Stimulated activated effector memory CD8-positive, alpha-beta T cell treated with anti-CD3 and anti-CD28 coated beads, Interleukin-12 subunit alpha, Interleukin-12 subunit beta, amount 100 ng/mL, for 72 hours (primary cell): ENCODE results near the gene PRKN.

Source experiments
- ATAC-seq: fragments of 150-1000 bp; cut with Tn5 transposase; 2 replicates; pipeline ENCODE4 v1.10.0; 2021
- DNase-seq, 2 donors: peaks; one replicate each; pipeline ENCODE4 v3.0.0; 2021 to 2022; ENCODE audit warnings: low spot score in 2 of 2
- H3K27ac Mint-ChIP-seq: one replicate; pipeline ENCODE4 v1.8.0; 2022; ENCODE audit warnings: mild to moderate bottlenecking, mixed read lengths
- H3K36me3 Mint-ChIP-seq: one replicate; pipeline ENCODE4 v1.8.0; 2022; ENCODE audit warnings: mild to moderate bottlenecking, mixed read lengths
- H3K4me1 Mint-ChIP-seq: one replicate; pipeline ENCODE4 v1.8.0; 2022; ENCODE audit warnings: mixed read lengths
- H3K4me3 Mint-ChIP-seq: one replicate; pipeline ENCODE4 v1.8.0; 2022; ENCODE audit warnings: mild to moderate bottlenecking, mixed read lengths
- H3K9me3 Mint-ChIP-seq: one replicate; pipeline ENCODE4 v1.8.0; 2022; ENCODE audit warnings: mixed read lengths

PRKN gene

GRCh38 chr6:161373905-161374451 is 1353.6 kb downstream of the PRKN start:
- H3K36me3 Mint-ChIP-seq = no peaks in the 10 kb centered on the region

DNA sequence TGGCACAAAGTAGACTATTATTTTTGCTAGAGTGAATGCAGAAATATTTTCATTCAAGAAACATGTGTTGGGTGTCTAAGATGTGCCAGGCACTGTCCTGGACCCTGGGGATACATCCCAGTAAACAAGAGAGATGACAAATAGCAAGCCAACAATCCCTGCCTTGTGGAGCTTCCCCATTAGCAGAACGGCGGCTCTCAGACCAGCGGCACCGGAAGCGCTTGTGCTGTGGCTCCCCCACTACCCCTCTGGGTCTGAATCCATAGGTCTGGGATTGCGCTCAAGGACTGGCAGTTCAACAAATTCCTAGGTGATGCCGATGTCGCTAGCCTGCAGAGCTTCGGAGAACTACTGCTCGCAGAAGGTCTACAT is 1355.2 kb downstream of the PRKN start:
- H3K36me3 Mint-ChIP-seq = no peaks in the 10 kb centered on the region
- no peak overlapping the region for H3K27ac Mint-ChIP-seq
- H3K9me3 Mint-ChIP-seq = no peaks in the 10 kb centered on the region
- DNase-seq (no peak), ATAC-seq (no peak)
- no peak overlapping the region for H3K4me3 Mint-ChIP-seq
- H3K4me1 Mint-ChIP-seq = no peaks in the 10 kb centered on the region

More at GRCh38 chr6:161373905-161374451, 1353.6 kb downstream of the PRKN start:
- H3K9me3 Mint-ChIP-seq = no peaks in the 10 kb centered on the region
- peak; percentile 57 to 83 for DNase-seq
- ATAC-seq = peak; percentile 42
- H3K27ac Mint-ChIP-seq = no peak overlapping the region
- no peaks in the 10 kb centered on the region for H3K4me1 Mint-ChIP-seq
- no peak overlapping the region for H3K4me3 Mint-ChIP-seq

DNA sequence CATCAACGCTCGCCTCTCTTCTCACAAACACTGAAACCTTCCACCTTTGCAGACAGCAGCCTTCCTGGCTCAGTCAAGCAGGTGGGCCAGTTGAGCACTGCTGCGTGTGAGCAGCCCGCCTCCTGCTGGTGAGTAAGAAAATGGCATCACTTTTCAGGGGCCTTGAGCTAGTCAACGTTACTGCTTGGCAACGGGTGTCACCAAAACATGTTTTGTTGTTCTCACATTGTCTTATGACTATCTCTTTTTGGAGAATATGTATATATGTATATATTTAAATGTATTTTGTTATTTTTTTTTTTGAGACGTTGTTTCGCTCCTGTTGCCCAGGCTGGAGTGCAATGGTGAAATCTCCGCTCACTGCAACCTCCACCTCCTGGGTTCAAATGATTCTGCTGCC is 1356.7 kb downstream of the PRKN start:
- no peaks in the 10 kb centered on the region for H3K36me3 Mint-ChIP-seq
- H3K27ac Mint-ChIP-seq = no peak overlapping the region
- peak; percentile 84 for ATAC-seq
- peak; percentile 56 to 78 for DNase-seq
- H3K4me3 Mint-ChIP-seq = no peak overlapping the region
- no peaks in the 10 kb centered on the region for H3K4me1 Mint-ChIP-seq
- H3K9me3 Mint-ChIP-seq = no peaks in the 10 kb centered on the region

- ATAC-seq = no peak
- no peak for DNase-seq
- Mint-ChIP-seq H3K36me3 (no peaks in the 10 kb centered on the region), H3K4me3 (no peak overlapping the region), H3K4me1 (no peaks in the 10 kb centered on the region), H3K27ac (no peak overlapping the region), H3K9me3 (no peaks in the 10 kb centered on the region)
Observed at GRCh38 chr6:161369339-161369738, 1358.2 kb downstream of the PRKN start.

- Mint-ChIP-seq H3K4me1 (no peaks in the 10 kb centered on the region), H3K27ac (no peak overlapping the region), H3K4me3 (no peak overlapping the region), H3K9me3 (peaks cover under 1% of the 10 kb centered on the region), H3K36me3 (no peaks in the 10 kb centered on the region)
- DNase-seq (no peak), ATAC-seq (no peak)
Observed at GRCh38 chr6:161368514-161368913, 1359.1 kb downstream of the PRKN start.

- Mint-ChIP-seq H3K4me3 (no peak overlapping the region), H3K9me3 (peaks cover 5% of the 10 kb centered on the region), H3K36me3 (no peaks in the 10 kb centered on the region), H3K27ac (no peak overlapping the region), H3K4me1 (no peaks in the 10 kb centered on the region)
- no peak for ATAC-seq
- no peak for DNase-seq
Observed at GRCh38 chr6:161367472-161367871, 1360.1 kb downstream of the PRKN start.

DNA sequence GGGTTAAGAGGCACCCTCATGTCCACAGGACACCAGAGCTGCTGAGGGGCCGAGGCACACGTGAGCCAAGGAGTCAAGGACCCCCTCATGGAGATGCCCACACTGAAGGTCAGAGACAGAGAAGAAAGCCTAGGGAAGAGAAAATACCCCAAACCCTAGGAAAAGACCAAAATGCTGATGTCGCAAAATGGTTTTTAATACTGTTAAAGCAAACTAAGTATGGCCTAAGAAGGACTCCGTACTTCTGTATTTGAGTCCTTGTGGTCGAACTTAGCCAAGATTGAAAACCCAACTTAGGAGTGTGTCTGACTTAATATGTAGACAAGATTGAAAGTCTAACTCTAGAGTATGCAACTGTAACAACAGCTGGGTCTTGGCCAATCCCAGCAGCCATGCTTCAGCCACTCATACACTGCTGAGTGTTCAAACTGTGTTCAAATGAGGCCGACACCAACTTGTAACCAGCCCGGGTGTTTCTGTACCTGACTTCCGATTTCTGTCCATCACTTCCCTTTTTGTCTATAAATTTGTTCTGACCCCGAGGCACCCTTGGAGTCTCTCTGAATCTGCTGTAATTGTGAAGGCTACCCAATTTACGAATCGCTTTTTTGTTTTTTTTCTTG is 1361.2 kb downstream of the PRKN start:
- no peak for DNase-seq
- Mint-ChIP-seq H3K36me3 (no peaks in the 10 kb centered on the region), H3K4me1 (no peaks in the 10 kb centered on the region), H3K4me3 (no peak overlapping the region), H3K27ac (no peak overlapping the region), H3K9me3 (peaks cover 5% of the 10 kb centered on the region)
- no peak for ATAC-seq

DNA sequence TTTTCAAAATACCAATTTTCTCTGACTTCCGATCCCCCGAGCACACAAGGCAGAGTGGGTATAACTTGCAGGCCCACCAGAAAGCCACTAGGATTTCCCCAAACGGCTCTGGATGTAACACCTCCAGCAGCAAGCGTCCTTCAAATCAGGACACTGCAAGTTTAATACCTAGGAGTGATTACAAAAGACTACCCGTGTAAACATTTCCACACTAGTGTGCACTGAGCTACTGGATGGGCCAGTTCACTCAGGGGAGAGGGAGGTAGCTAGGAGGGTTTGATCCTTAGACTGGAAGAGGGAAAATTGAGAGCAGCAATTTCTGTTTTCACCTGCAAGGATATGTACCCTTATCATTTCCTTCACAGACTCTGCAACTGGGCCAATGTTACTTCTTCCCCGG is 1361.9 kb downstream of the PRKN start:
- Mint-ChIP-seq H3K4me1 (no peaks in the 10 kb centered on the region), H3K4me3 (no peak overlapping the region), H3K27ac (no peak overlapping the region), H3K36me3 (no peaks in the 10 kb centered on the region), H3K9me3 (peaks cover 5% of the 10 kb centered on the region)
- ATAC-seq (no peak), DNase-seq (no peak)

DNA sequence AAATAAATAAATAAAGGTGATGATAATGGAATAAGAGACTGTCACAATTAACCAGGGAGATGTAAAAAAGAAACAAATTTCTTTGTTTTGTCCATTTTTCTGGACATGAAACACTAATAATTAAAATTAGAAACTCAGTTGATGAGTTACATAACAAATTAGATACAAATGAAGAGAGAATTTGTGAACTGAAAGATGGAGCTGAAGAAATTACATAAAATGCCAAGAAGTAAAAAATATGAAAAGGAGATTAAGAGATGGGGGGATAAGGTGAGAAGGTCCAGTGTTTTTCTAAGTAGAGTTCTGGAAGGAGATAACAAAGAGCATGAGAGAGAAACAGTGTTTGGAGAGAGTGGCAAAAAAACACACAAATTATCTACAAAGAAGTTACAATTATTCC is 1364.3 kb downstream of the PRKN start:
- Mint-ChIP-seq H3K4me3 (no peak overlapping the region), H3K36me3 (no peaks in the 10 kb centered on the region), H3K4me1 (no peaks in the 10 kb centered on the region), H3K9me3 (peaks cover 5% of the 10 kb centered on the region), H3K27ac (no peak overlapping the region)
- DNase-seq (no peak), ATAC-seq (no peak)

DNA sequence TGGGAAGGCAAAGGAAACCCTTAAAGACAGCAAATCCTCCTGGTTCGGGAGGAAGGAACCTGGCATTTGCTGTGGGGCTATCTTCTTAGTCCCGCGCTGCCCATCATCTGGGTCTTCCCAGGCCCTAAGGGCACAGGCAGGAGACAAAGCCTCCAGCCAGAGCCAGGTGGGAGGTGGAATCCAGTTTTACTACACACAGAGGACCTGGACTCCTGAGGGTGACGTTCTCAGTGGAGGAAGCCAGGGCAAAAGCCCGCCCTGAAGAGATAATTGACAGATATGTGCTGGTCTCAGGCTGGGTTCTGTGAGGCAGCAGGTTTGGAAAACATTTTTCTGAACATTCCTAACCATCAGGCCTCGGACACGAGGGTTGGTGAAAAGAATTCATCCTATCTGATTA is 1365.3 kb downstream of the PRKN start:
- Mint-ChIP-seq H3K4me1 (peaks cover 2% of the 10 kb centered on the region), H3K4me3 (no peak overlapping the region), H3K27ac (no peak overlapping the region), H3K9me3 (peaks cover 5% of the 10 kb centered on the region), H3K36me3 (no peaks in the 10 kb centered on the region)
- no peak for ATAC-seq
- DNase-seq = no peak

- Mint-ChIP-seq H3K9me3 (peaks cover 5% of the 10 kb centered on the region), H3K4me1 (peaks cover 9% of the 10 kb centered on the region), H3K36me3 (no peaks in the 10 kb centered on the region), H3K4me3 (no peak overlapping the region), H3K27ac (no peak overlapping the region)
- DNase-seq (no peak), ATAC-seq (no peak)
Observed at GRCh38 chr6:161361529-161361928, 1366.0 kb downstream of the PRKN start.

DNA sequence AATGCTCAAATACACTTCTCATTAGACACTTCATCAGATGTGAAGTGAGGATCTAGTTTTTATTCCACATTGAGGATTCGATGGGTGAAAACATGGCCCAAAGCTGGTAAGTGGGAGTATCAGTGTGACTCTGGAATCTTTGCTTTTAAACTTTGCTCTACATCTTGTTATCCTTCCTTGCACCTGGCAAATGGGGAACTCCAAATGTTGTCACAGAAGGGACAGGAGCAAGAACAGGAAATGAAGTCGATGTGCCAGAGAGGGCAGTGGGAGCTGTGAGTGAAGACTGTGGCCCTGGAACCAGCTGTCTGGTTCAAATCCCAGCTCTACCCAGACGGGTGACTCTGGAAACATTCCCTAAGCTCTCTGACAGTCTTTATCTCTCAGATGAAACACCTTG is 1367.0 kb downstream of the PRKN start:
- no peaks in the 10 kb centered on the region for H3K36me3 Mint-ChIP-seq
- no peak overlapping the region for H3K4me3 Mint-ChIP-seq
- no peak for DNase-seq
- H3K27ac Mint-ChIP-seq = no peak overlapping the region
- H3K9me3 Mint-ChIP-seq = peaks cover 5% of the 10 kb centered on the region
- ATAC-seq = no peak
- peaks cover 15% of the 10 kb centered on the region for H3K4me1 Mint-ChIP-seq

DNA sequence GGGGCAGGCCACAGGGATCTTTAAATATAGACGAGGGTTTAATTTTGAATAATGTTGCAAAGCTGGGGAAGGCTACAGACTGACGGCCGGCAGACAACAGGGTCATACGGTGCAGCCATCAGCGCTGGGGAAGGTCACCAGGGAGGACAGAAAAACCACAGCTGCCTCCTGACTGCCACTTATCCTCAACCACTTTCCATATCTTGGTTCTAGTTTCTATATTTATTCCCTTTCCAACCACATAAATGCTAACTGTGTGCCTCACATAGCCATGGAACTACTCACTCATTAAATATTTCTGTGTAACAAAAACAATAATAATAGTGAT is 1368.0 kb downstream of the PRKN start:
- H3K36me3 Mint-ChIP-seq = no peaks in the 10 kb centered on the region
- H3K4me1 Mint-ChIP-seq = peaks cover 15% of the 10 kb centered on the region
- DNase-seq (no peak), ATAC-seq (no peak)
- H3K4me3 Mint-ChIP-seq = no peak overlapping the region
- H3K27ac Mint-ChIP-seq = no peak overlapping the region
- peaks cover 5% of the 10 kb centered on the region for H3K9me3 Mint-ChIP-seq

- Mint-ChIP-seq H3K4me1 (peaks cover 15% of the 10 kb centered on the region), H3K36me3 (no peaks in the 10 kb centered on the region), H3K9me3 (no peaks in the 10 kb centered on the region), H3K27ac (no peak overlapping the region), H3K4me3 (no peak overlapping the region)
- no peak for DNase-seq
- no peak for ATAC-seq
Observed at GRCh38 chr6:161356167-161356854, 1371.3 kb downstream of the PRKN start.

DNA sequence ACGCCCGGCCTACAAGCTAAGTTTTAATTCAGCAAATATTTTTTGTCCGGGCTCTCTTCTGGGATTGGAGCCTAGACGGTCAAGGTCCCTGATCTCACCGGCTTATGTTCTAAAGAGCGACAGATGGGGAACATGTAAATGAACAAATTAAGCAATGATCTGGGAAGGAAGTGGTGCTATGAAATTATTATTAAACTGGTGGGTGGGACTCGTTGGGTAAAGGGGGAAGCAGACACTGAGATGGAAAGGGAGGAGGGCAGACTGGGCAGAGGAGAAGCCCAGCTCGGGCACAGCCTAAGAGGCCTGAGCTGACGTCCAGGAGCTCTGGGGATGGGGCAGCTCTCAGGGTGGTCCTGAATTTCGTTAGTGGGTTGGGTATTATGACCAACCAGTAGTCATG is 1371.9 kb downstream of the PRKN start:
- Mint-ChIP-seq H3K4me1 (peaks cover 15% of the 10 kb centered on the region), H3K4me3 (no peak overlapping the region), H3K36me3 (no peaks in the 10 kb centered on the region), H3K9me3 (no peaks in the 10 kb centered on the region), H3K27ac (no peak overlapping the region)
- DNase-seq (no peak), ATAC-seq (no peak)

DNA sequence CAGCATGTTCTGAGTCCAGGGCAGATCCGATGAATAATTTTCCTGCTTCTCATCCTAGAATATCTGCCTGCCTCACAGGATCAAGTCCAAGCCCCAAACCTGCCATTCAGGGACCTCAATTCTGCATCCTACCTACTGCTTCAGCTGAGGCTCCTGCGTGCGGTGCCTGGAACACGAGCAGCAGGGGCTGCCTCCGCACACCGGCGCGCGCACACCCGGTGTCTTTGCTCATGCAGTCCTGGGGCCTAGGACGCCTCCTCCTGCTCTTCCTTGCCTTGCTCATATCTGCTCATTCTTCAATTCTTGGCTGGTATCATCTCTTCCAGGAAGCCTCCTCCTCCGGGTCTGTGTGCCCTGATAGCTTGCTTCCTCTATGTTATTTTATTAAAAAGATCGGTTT is 1372.6 kb downstream of the PRKN start:
- Mint-ChIP-seq H3K27ac (no peak overlapping the region), H3K4me1 (peaks cover 15% of the 10 kb centered on the region), H3K4me3 (no peak overlapping the region), H3K36me3 (no peaks in the 10 kb centered on the region), H3K9me3 (no peaks in the 10 kb centered on the region)
- DNase-seq (no peak), ATAC-seq (no peak)
